GM21360 (cell line): ENCODE data around the gene PARVA.

Experiments
- ATAC-seq: cut with Tn5 transposase; IDR thresholded peaks from one replicate; pipeline ENCODE4 v1.9.1; 2021; ENCODE audit warnings: mild to moderate bottlenecking, moderate library complexity; ENCODE audit not compliant: unreplicated experiment

The PARVA gene

GRCh38 chr11:12544986-12545775 is 167.8 kb downstream of the PARVA start:
- no peak for ATAC-seq

GRCh38 chr11:12546122-12546521 is 168.8 kb downstream of the PARVA start:
- no peak for ATAC-seq

- no peak for ATAC-seq
These were observed 169.3 kb downstream of the PARVA start for GRCh38 chr11:12546660-12547059.

GRCh38 chr11:12547953-12548650 is 170.7 kb downstream of the PARVA start:
- ATAC-seq, result no peak

GRCh38 chr11:12552692-12553091 is 175.3 kb downstream of the PARVA start:
- no peak for ATAC-seq

- no peak for ATAC-seq
These were observed 176.8 kb downstream of the PARVA start for GRCh38 chr11:12554122-12554521.

GRCh38 chr11:12556155-12556554 is 178.8 kb downstream of the PARVA start:
- no peak for ATAC-seq

- ATAC-seq, result no peak
These were observed 179.5 kb downstream of the PARVA start for GRCh38 chr11:12556788-12557384.

- no peak for ATAC-seq
These were observed 181.6 kb downstream of the PARVA start for GRCh38 chr11:12559011-12559410.

- ATAC-seq, result no peak
These were observed 183.0 kb downstream of the PARVA start for GRCh38 chr11:12560362-12560761.

GRCh38 chr11:12560861-12561260 is 183.5 kb downstream of the PARVA start:
- no peak for ATAC-seq

- ATAC-seq, result no peak
These were observed 186.6 kb downstream of the PARVA start for GRCh38 chr11:12564012-12564411.

- no peak for ATAC-seq
These were observed 188.0 kb downstream of the PARVA start for GRCh38 chr11:12565406-12565805.

GRCh38 chr11:12567746-12568460 is 190.5 kb downstream of the PARVA start:
- ATAC-seq, result no peak

GRCh38 chr11:12569499-12570425 is 192.4 kb downstream of the PARVA start:
- no peak for ATAC-seq

- no peak for ATAC-seq
These were observed 196.5 kb downstream of the PARVA start for GRCh38 chr11:12573707-12574485.

GRCh38 chr11:12577725-12578644 is 200.6 kb downstream of the PARVA start:
- no peak for ATAC-seq

- no peak for ATAC-seq
These were observed 204.0 kb downstream of the PARVA start for GRCh38 chr11:12581416-12581815.
